Stimulated activated effector memory CD8-positive, alpha-beta T cell treated with anti-CD3 and anti-CD28 coated beads, Interleukin-12 subunit alpha, Interleukin-12 subunit beta, amount 100 ng/mL, for 72 hours (primary cell): Measurements from ENCODE around the gene TFEB.
A peak's percentile ranks its signal among the peaks of the same experiment; 100 is the strongest.
"Not testable (repeated sequence)": the region's sequence is repeated elsewhere in the genome, so short reads cannot be mapped to it uniquely, and the experiment has no call there.

Experiments
- ATAC-seq: fragments of 150-1000 bp; cut with Tn5 transposase; 2 replicates; pipeline ENCODE4 v1.10.0; 2021
- DNase-seq, 2 donors: peaks; one replicate each; pipeline ENCODE4 v3.0.0; 2021 to 2022; ENCODE audit warnings: low spot score in 2 of 2
- H3K27ac Mint-ChIP-seq: one replicate; pipeline ENCODE4 v1.8.0; 2022; ENCODE audit warnings: mild to moderate bottlenecking, mixed read lengths
- H3K36me3 Mint-ChIP-seq: one replicate; pipeline ENCODE4 v1.8.0; 2022; ENCODE audit warnings: mild to moderate bottlenecking, mixed read lengths
- H3K4me1 Mint-ChIP-seq: one replicate; pipeline ENCODE4 v1.8.0; 2022; ENCODE audit warnings: mixed read lengths
- H3K4me3 Mint-ChIP-seq: one replicate; pipeline ENCODE4 v1.8.0; 2022; ENCODE audit warnings: mild to moderate bottlenecking, mixed read lengths
- H3K9me3 Mint-ChIP-seq: one replicate; pipeline ENCODE4 v1.8.0; 2022; ENCODE audit warnings: mixed read lengths

The TFEB gene

GRCh38 chr6:41770381-41771057, 35.1 kb upstream of the TFEB start:
- H3K4me3 Mint-ChIP-seq = no peak overlapping the region
- peaks cover 6% of the 10 kb centered on the region for H3K4me1 Mint-ChIP-seq
- H3K27ac Mint-ChIP-seq = no peak overlapping the region
- no peak for DNase-seq
- H3K9me3 Mint-ChIP-seq = no peaks in the 10 kb centered on the region
- peaks cover 42% of the 10 kb centered on the region for H3K36me3 Mint-ChIP-seq
- no peak for ATAC-seq

DNA sequence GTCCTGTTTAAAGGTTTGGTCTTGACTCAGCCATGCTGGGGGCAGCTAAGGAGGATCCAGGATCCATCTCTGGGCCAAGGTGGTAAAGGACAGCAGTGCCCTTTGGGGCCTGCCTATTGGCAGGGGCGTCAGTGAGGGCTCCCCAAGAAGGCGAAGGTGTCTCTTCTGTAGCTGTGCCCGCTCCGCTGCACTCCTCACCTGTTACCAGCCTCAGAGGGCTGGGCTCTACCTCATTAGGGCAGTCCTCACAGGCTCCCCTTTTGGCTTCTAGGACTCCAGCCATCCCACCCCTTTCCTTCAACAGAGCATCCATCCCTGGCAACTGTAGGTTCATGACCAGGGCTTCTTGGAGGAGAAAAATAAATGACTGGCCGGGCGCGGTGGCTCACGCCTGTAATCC, 34.0 kb upstream of the TFEB start:
- ATAC-seq = no peak
- H3K36me3 Mint-ChIP-seq = peaks cover 31% of the 10 kb centered on the region
- peaks cover 6% of the 10 kb centered on the region for H3K4me1 Mint-ChIP-seq
- no peaks in the 10 kb centered on the region for H3K9me3 Mint-ChIP-seq
- peak overlapping the region; percentile 54 for H3K27ac Mint-ChIP-seq
- DNase-seq = no peak
- no peak overlapping the region for H3K4me3 Mint-ChIP-seq

GRCh38 chr6:41768545-41769308, 33.3 kb upstream of the TFEB start:
- ATAC-seq (peak; percentile 22), DNase-seq (no peak)
- Mint-ChIP-seq H3K4me3 (no peak overlapping the region), H3K36me3 (peaks cover 27% of the 10 kb centered on the region), H3K27ac (peak overlapping the region; percentile 54), H3K9me3 (no peaks in the 10 kb centered on the region), H3K4me1 (peaks cover 6% of the 10 kb centered on the region)

DNA sequence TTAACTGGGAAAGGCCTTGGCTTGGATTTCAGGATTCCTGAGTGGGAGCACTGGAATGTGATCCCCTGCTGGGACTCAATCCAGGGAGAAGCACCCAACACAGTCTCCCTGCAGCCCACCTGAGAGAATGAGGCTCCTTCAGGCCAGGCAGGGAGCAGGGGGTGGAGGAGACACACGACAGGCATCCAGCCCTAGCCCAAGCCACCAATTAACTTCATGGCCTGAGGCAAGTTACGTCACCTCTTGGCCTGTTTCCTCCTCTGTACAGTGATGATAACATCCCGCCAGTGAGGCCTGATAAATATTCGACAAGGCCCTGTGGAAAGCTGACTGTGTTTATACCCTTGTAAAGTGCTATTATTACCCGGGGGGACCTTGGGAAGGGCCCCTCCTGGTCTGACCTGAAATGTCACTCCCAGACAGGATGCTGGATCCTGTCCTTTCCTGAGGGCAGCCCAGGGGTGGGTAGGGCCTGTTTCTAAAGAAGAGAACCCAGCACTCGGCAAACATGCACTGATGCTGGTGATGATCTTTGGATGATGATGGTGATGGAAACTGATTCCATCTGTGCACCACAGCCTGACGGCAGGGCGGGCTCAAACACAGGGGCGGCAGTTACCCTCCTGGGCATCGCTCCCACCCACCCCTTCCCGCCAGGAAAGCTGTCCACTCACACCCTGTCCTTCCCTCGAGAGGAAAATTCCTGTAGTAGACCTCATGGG, 31.9 kb upstream of the TFEB start:
- peaks cover 13% of the 10 kb centered on the region for H3K36me3 Mint-ChIP-seq

DNA sequence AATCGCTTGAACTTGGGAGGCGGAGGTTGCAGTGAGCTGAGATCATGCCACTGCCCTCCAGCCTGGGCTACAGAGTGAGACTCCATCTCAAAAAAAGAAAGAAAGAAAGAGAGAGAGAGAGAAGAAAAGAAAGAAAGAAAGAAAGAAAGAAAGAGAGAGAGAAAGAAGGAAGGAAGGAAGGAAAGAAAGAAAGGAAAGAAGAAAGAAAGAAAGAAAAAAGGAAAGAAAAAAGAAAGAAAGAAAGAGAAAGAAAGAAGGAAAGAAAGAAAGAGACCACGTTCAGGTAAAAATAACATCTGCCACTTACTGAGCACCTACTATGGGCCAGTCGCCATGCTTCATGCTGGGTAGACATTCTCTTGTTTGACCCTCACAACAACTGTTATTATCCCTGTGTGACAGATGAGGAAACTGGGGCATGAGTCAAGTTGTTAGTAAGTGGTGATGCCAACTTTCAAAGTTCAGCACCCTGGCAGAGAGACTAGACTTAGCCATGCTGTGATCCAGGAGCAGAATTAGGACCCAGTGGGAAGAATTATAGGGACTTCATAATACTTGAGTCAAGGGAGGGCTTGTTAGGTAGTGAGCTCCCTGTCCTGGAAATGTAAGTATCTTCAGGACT, 30.7 kb upstream of the TFEB start:
- H3K4me1 Mint-ChIP-seq, H3K36me3 Mint-ChIP-seq, ATAC-seq, H3K9me3 Mint-ChIP-seq, DNase-seq, H3K4me3 Mint-ChIP-seq: not testable (repeated sequence)
- H3K27ac Mint-ChIP-seq = peak overlapping the region; percentile 72

More for the DNA sequence above, 31.9 kb upstream of the TFEB start:
- H3K4me1 Mint-ChIP-seq = peaks cover 6% of the 10 kb centered on the region
- ATAC-seq (no peak), DNase-seq (no peak)
- no peak overlapping the region for H3K4me3 Mint-ChIP-seq
- no peaks in the 10 kb centered on the region for H3K9me3 Mint-ChIP-seq
- no peak overlapping the region for H3K27ac Mint-ChIP-seq

GRCh38 chr6:41763470-41763869, 28.1 kb upstream of the TFEB start:
- H3K27ac Mint-ChIP-seq = no peak overlapping the region
- no peaks in the 10 kb centered on the region for H3K36me3 Mint-ChIP-seq
- ATAC-seq (no peak), DNase-seq (no peak)
- H3K4me1 Mint-ChIP-seq = peaks cover 6% of the 10 kb centered on the region
- H3K4me3 Mint-ChIP-seq = no peak overlapping the region
- no peaks in the 10 kb centered on the region for H3K9me3 Mint-ChIP-seq

- H3K4me1 Mint-ChIP-seq = no peaks in the 10 kb centered on the region
- H3K4me3 Mint-ChIP-seq = no peak overlapping the region
- ATAC-seq (no peak), DNase-seq (no peak)
- H3K9me3 Mint-ChIP-seq = no peaks in the 10 kb centered on the region
- no peak overlapping the region for H3K27ac Mint-ChIP-seq
- H3K36me3 Mint-ChIP-seq = no peaks in the 10 kb centered on the region
Measured at GRCh38 chr6:41759905-41760579, 24.6 kb upstream of the TFEB start.

DNA sequence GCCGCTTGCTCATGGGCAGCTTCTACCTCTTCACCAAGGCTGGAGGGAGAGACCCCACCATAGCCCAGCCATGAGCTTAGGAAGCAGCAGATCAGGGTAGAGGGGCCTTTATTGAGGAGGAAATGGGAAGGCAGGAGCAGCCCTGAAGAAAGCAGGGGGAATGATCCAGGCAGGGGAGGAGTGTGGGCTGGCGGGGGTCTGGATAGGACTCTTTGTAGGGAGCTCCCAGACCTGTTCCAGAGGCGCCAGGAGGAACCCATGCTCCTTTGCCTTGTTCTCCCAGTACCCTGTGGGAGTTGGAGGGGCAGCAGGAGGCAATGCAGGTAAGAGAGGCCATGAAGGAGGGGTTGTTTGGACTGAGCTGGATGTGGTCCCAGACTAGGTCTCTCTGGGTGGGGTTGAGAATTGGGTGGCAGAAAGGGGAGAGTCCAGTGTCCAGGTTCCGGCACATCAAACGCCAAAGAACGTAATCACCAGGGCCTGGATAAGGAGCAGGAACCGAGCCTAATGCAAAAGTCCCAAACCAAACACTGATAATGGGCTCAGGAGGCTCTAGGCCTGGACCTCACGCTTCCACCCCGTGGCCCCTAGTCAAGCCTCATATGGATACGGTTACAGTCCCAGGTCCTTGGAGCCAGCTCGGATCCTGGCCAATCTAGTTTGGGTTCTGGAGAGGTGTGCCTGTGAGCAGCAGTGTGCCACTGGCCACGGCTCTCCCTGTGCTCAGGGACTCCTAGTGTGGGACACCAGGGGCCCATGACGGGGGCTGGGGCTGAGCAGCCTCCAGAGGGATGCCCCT, 23.9 kb upstream of the TFEB start:
- no peak for ATAC-seq
- Mint-ChIP-seq H3K27ac (no peak overlapping the region), H3K36me3 (no peaks in the 10 kb centered on the region)

DNA sequence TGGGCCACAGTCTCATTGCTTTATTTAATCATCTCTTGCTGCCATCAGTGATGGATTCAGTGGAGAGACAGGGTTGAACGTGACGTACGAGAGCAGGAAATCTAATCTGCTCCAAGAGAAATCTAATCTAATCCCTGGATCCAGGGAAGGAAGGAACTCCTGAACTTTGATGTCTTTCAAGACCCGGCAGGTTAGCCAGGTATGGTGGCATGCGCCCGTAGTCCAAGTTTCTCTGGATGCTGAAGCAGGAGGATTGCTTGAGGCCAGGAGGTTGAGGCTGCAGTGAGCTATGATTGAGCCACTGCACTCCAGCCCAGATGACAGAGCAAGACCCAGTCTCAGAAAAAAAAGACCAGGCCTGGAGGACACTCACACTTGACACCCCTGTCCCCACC, 23.2 kb upstream of the TFEB start:
- DNase-seq (no peak), ATAC-seq (no peak)
- Mint-ChIP-seq H3K4me3 (no peak overlapping the region), H3K36me3 (no peaks in the 10 kb centered on the region), H3K4me1 (no peaks in the 10 kb centered on the region), H3K27ac (no peak overlapping the region), H3K9me3 (no peaks in the 10 kb centered on the region)

More for the DNA sequence above, 23.9 kb upstream of the TFEB start:
- no peak for DNase-seq
- H3K9me3 Mint-ChIP-seq = no peaks in the 10 kb centered on the region
- H3K4me1 Mint-ChIP-seq = no peaks in the 10 kb centered on the region
- no peak overlapping the region for H3K4me3 Mint-ChIP-seq

GRCh38 chr6:41757931-41758640, 22.7 kb upstream of the TFEB start:
- no peak for DNase-seq
- Mint-ChIP-seq H3K36me3 (no peaks in the 10 kb centered on the region), H3K9me3 (no peaks in the 10 kb centered on the region), H3K27ac (no peak overlapping the region), H3K4me3 (no peak overlapping the region), H3K4me1 (no peaks in the 10 kb centered on the region)
- peak; percentile 35 for ATAC-seq

GRCh38 chr6:41757271-41757670, 21.9 kb upstream of the TFEB start:
- ATAC-seq (no peak), DNase-seq (no peak)
- H3K36me3 Mint-ChIP-seq = no peaks in the 10 kb centered on the region
- peak overlapping the region; percentile 40 for H3K27ac Mint-ChIP-seq
- no peaks in the 10 kb centered on the region for H3K4me1 Mint-ChIP-seq
- no peak overlapping the region for H3K4me3 Mint-ChIP-seq
- H3K9me3 Mint-ChIP-seq = no peaks in the 10 kb centered on the region

GRCh38 chr6:41756354-41756753, 20.9 kb upstream of the TFEB start:
- DNase-seq (no peak), ATAC-seq (no peak)
- H3K27ac Mint-ChIP-seq = no peak overlapping the region
- no peaks in the 10 kb centered on the region for H3K4me1 Mint-ChIP-seq
- H3K9me3 Mint-ChIP-seq = no peaks in the 10 kb centered on the region
- no peak overlapping the region for H3K4me3 Mint-ChIP-seq
- no peaks in the 10 kb centered on the region for H3K36me3 Mint-ChIP-seq

DNA sequence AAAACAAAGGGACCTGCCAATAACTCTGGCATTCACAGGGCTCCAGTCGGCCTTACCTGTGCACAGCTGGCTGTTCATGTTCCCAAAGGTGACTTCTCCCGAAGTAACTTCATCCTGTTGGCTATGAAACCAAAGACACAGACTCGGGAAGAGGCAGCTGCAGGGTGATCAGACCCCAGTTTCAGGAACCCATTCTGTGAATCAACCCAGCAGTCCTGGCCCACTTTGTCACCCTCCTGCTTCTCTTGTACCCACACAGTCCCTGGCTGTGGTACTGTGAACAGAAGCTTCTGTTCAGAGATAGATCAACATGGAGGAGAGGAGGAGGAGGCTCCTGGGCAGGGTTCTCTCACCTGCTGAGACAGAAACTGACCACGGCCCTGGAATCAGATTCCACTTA, 20.5 kb upstream of the TFEB start:
- H3K9me3 Mint-ChIP-seq = no peaks in the 10 kb centered on the region
- no peak overlapping the region for H3K4me3 Mint-ChIP-seq
- H3K27ac Mint-ChIP-seq = no peak overlapping the region
- ATAC-seq (no peak), DNase-seq (no peak)
- H3K36me3 Mint-ChIP-seq = no peaks in the 10 kb centered on the region
- H3K4me1 Mint-ChIP-seq = no peaks in the 10 kb centered on the region

DNA sequence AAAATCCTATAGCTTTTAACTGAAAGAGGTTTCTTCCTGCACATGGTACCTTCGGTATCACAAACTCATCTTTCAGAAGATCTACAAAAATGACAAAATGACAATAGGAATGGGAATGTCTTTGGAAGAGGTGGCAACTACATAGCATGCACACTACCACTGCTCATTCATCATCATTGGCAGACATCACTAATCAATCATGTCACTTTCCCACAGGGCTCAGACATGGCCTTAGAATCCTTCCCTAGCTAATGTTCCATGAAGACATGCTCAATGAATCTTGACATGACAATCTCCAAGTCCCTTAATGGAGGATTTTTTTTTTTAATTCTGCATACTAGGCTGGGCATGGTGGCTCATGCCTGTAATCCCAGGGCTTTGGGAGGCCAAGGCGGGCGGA, 15.0 kb upstream of the TFEB start:
- H3K4me1 Mint-ChIP-seq = no peaks in the 10 kb centered on the region
- H3K9me3 Mint-ChIP-seq = no peaks in the 10 kb centered on the region
- no peak overlapping the region for H3K27ac Mint-ChIP-seq
- no peak overlapping the region for H3K4me3 Mint-ChIP-seq
- ATAC-seq (no peak), DNase-seq (no peak)
- H3K36me3 Mint-ChIP-seq = no peaks in the 10 kb centered on the region
